ENCODE measurements around the gene RNF151.

GRCh38 chr16:2013527-2013926 is 46.9 kb downstream of the RNF151 start:
- no peak for TF ChIP-seq CTCF (IDR thresholded peaks at IDR 0.05; ENCODE audit: insufficient read depth, low read length, poor library complexity, severe bottlenecking)
- TF ChIP-seq EZH2phosphoT487 (conservative IDR thresholded peaks at IDR 0.05; ENCODE audit: low read length): no peak

All from SU-DHL-6 (cell line).